GM18498 (cell line): Measurements from ENCODE around the gene AUTS2.

Experiments
- ATAC-seq: cut with Tn5 transposase; IDR thresholded peaks from one replicate; pipeline ENCODE4 v1.9.1; 2021; ENCODE audit warnings: mild to moderate bottlenecking, moderate library complexity; ENCODE audit not compliant: unreplicated experiment

The AUTS2 gene

GRCh38 chr7:70494225-70495032, 896.2 kb downstream of the AUTS2 start:
- no peak for ATAC-seq

DNA sequence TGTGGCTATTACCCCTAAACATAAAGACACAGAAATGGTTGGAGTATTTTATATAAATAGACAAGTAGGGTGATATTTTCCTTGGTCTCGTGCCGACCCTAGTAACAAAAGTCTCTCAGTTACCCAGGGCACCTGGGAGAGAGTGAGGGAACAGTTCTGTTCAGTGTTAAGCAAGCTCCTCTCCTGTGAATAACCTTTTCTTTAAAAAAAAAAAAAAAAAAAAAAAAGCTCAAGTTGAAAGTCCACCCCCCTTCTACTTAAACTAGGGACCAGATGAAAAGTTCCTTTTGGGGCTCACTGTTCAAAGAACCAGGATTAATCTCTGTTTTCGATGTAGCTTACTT, 896.7 kb downstream of the AUTS2 start:
- ATAC-seq, result no peak

DNA sequence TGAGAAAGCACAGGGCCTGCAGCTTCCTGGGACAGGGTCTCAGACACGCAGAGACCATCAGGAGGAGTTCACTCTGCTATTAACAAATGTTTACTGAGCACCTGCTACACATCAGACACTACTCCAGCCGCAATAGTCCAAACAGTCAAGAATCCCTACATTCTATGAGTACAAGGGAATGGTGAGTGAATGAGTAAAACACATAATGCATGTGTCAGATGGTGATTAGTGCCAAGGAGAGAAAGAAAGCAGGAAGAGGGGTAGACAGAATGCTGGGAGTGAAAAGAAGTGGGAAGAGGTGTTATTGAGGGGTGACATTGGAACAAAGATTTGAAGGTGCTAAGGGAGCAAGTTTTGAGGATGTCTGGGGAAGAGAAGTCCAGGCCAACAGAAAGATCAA, 899.5 kb downstream of the AUTS2 start:
- ATAC-seq, result no peak

- ATAC-seq, result no peak
Observed at GRCh38 chr7:70498232-70498992, 900.1 kb downstream of the AUTS2 start.

- no peak for ATAC-seq
Observed at GRCh38 chr7:70500261-70500660, 902.0 kb downstream of the AUTS2 start.

DNA sequence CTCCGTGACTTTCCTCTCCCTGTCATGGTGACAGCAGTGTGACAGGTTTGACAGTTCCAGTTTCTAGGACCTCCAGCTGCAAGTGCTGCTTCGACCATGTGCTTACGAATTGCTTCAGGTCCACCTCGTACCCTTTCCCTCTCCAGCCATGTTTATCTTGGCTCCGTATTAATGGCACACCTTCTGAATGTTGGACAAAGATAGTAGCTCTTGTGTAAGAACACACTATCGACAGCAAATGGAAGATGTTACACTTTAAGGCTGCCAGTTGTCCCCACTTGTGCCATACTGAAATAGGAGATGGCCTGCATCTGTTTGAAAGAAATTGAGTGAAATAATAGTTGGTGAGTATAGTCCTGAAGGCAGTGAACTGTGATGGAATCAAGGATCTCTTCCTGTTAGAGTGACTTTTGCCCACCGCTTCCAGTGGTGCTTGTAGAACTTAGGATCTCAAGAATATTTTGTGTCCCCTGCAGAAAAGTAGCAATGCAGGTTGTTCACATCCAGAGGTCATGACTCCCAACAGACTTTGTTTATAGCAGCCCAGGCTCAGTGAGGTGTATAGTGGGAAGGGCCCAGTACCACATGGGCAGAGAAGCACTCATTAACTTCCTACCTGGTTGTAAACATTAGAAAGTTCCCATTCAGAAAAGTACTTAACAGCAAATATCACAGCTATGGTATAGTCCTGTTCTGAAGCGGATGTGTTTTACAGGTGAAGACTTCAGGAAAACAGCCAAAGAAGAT, 904.0 kb downstream of the AUTS2 start:
- no peak for ATAC-seq

DNA sequence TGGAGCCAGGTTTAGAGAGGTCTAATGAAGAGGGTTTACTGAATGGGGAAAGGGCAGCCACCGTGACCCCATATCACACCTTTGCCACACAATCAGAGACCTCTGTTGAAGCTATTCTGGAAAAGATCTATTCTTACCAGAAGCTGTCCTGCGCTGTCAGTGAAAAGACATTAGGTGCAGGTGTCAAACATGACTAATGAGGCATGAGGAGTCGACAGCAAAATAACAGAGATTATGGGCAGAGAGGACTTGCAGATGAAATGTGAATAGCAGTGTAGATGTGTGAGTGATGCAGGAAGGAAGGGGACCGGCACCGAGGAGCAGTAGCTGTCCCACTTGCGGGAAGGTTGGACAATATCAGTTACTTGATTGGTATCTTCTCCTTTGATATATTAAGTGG, 906.0 kb downstream of the AUTS2 start:
- ATAC-seq, result no peak

- ATAC-seq, result no peak
Observed at GRCh38 chr7:70505468-70505867, 907.2 kb downstream of the AUTS2 start.

DNA sequence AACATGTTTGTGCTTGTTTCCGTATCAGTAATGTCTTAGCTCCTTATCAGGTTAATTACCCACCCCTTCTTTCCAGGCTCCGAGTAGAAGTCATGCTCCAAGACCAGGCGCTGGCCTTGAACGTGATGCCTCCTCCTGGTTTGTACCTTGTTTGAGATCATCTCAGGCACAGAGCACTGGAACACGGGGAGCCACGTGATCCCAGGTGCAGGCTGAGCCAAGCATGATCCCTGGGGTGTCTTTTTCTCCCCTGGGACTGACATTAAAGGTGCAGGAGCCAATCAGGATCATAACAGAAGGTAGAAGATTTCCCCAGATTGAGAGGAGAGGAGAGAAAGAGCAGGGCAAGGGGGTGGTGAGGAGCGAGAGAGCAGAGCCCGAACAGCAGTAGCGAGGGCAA, 907.6 kb downstream of the AUTS2 start:
- no peak for ATAC-seq

DNA sequence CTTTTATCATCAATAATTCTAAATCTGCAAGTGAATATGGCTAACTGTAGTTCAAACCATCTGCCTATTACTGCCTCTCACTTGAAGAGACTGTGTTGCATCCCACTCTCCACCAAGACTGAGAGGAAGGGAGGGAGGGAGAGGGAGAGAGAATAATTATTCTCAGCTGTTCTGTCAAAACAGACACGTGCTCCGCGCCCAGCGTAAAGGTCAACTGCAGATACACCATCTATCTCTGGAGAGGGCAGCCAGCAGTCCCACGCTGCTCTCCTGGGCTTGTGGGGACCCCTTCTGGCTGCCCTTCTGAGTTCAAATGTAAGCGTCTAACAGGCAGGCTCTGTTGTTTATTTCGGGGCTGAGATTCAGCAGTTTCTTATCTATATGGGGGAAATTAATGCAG, 908.2 kb downstream of the AUTS2 start:
- no peak for ATAC-seq

- no peak for ATAC-seq
Observed at GRCh38 chr7:70512144-70512543, 913.9 kb downstream of the AUTS2 start.

GRCh38 chr7:70512761-70513160, 914.5 kb downstream of the AUTS2 start:
- no peak for ATAC-seq

DNA sequence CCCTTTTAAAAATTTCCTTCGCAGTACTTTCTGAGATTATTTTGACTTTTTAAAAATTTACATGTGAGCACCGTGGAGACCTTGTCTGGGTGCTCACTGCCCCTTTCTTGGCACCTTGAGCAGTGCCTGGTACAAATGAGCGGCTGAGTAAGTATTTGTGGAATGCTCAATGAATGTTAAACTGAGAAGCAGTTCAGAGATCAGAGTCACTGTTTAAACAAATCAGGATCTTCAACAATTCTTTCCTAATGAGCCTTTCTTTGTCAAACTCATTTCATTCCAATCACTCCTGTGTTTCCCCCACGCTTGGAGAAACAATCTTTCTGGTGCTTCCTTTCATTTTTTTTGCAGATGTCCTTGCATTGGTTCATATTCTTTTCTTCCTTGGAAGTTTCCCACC, 922.3 kb downstream of the AUTS2 start:
- ATAC-seq, result no peak

GRCh38 chr7:70523249-70523988, 925.1 kb downstream of the AUTS2 start:
- no peak for ATAC-seq

DNA sequence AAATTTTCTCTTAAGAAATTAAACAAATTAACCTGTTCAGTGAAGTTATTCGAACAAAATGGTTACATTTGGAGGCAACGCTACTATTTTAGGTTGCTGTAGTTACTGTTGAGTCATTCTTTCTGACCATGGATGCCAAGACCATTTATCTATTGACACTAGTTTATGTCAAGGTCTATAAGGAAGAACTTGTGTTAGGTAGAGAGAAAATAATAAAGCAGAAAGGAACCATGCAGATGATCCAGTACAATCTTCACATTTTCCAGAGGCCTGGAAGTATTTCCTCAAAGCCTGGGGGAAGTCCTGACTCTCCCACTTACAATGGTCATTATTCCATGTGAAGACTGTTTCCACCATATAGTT, 925.7 kb downstream of the AUTS2 start:
- no peak for ATAC-seq

- ATAC-seq, result no peak
Observed at GRCh38 chr7:70525991-70526390, 927.7 kb downstream of the AUTS2 start.

- no peak for ATAC-seq
Observed at GRCh38 chr7:70527520-70528115, 929.3 kb downstream of the AUTS2 start.

- no peak for ATAC-seq
Observed at GRCh38 chr7:70529436-70529835, 931.2 kb downstream of the AUTS2 start.

DNA sequence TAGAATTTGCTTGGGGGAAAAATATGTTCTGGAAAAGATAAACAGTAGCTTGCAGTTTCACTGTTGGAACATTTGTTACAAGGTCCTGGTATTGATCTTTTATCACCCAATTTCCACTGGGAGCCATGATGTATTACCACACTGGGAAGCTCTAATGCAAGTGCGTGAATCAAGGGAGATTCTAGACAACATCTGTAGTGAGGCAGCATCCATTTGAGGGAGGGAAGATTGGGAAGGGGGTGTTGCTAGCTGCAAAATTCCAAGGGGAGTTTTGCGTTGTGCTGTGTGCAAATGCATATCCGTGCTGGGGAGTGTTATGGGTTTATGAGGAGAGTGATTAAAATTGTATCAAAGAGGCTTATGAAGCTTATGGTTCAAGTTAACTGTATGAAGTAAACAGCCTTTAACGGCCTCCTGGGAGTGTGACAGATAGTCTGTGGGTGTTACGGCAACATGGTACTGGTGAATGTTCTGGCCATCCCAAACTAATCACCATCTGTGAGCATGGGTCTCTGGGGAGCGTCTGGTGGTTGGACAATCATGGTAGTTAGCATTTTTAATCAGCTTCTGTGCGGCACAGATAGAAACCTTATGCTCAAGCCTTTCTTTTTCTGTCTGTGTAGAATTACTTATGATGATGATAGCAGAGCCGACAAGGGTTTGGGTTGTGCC, 931.8 kb downstream of the AUTS2 start:
- no peak for ATAC-seq

GRCh38 chr7:70533614-70534013, 935.3 kb downstream of the AUTS2 start:
- ATAC-seq, result no peak
